Measurements from ENCODE around the gene ERCC2.

Gene ERCC2

DNA sequence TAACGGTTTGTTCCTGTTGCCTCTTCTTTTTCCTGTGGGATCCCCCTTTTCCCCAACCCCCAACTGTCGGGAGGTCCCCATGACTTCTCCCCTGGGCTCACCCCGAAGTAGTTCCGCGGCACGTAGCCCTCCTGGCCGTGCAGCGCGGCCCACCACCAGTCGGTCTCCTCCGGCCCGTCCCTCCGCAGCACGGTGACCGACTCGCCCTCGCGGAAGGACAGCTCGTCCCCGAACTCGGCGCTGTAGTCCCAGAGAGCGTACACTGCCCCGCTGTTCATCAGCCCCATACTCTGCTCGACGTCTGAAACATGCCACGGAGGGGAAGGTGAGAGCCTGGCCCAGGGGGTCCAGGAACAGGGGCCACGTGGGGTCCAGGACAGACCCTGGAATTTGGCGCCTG lies 12.1 kb upstream of the ERCC2 start:
- TF ChIP-seq POLR2A (IDR thresholded peaks at IDR 0.05; ENCODE audit: low read depth, low read length) = no peak
- DNase-seq (ENCODE audit: insufficient read length, low spot score) (no peak), FAIRE-seq (no peak)

DNA sequence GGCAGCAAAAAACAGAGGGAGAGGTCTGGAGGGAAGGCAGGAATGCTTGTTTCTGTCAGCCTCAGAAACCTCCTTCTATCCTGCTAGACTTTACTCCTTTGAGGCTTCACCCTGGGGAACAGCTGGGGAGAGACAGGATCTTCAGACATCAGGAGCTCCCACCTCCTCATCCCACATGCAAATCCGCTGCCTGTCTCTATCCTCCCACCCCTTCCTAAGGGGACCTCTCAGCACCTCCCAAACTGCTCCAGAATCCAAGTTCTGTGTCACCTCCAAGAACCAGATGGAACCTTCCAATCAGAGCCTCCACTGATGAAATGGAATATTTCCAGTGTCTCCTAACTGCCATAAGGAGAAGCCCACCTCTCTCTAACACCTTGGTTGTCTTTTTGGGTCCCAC lies 9.7 kb upstream of the ERCC2 start:
- FAIRE-seq = no peak

GRCh38 chr19:45376045-45376724 lies 5.8 kb upstream of the ERCC2 start:
- FAIRE-seq (peak; percentile 74), DNase-seq (ENCODE audit: insufficient read length, low spot score) (peak; percentile 57)
- no peak for TF ChIP-seq POLR2A (IDR thresholded peaks at IDR 0.05; ENCODE audit: low read depth, low read length)

More for the DNA sequence above, 9.7 kb upstream of the ERCC2 start:
- no peak for TF ChIP-seq POLR2A (IDR thresholded peaks at IDR 0.05; ENCODE audit: low read depth, low read length)
- no peak for DNase-seq (ENCODE audit: insufficient read length, low spot score)

GRCh38 chr19:45368737-45369340 lies 1.5 kb downstream of the ERCC2 start:
- TF ChIP-seq POLR2A (IDR thresholded peaks at IDR 0.05; ENCODE audit: low read depth, low read length) = no peak
- FAIRE-seq = no peak
- no peak for DNase-seq (ENCODE audit: insufficient read length, low spot score)

- TF ChIP-seq POLR2A (IDR thresholded peaks at IDR 0.05; ENCODE audit: low read depth, low read length) = no peak
- FAIRE-seq (no peak), DNase-seq (ENCODE audit: insufficient read length, low spot score) (no peak)
These were observed 2.2 kb downstream of the ERCC2 start for GRCh38 chr19:45368127-45368526.

DNA sequence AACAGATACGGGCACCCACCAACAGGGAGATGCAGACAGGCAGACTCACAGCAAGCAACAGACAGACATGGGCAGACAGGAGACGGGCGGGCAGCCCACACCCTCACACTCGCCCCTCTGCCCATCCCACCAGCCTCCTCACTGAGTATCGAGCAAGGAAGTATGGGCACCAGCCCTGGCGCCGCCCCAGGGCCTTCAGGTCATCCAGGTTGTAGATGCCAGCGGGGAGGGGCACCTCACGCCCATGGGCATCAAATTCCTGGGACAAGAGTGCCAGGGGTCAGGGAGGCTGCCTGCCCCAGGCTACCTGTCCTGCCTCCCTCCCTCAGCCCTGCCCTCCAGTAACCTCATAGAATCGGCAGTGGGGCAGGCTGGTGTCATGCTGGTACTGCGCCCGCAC lies 5.7 kb downstream of the ERCC2 start:
- FAIRE-seq (no peak), DNase-seq (ENCODE audit: insufficient read length, low spot score) (no peak)
- TF ChIP-seq POLR2A (IDR thresholded peaks at IDR 0.05; ENCODE audit: low read depth, low read length) = no peak

DNA sequence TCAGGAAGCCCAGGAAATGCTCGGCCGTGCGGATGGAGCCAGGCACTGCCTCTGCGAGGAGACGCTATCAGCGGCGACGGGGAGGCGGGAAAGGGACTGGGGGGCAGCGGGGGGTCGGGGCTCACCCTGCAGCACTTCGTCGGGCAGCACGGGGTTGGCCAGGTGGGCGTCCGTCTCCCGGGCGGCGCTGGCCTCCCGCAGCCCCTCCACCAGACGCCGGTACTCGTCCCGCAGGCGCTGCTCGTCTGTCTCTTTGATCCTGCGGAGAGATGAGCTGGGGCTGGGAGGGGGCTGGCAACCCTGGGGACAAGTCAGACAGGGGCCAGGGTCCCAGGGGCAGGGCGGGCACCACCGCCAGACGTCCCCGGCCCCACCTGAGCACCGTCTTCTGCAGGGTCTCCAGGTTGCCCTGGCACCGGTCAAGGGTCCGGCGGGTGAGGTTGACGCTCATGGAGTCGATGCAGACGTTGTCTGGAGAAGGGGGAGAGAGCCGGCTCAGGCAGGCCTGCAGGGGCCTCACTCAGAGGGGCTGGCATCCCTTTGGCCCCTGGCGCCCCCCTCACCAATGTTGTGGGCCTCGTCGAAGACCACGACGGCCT lies 6.4 kb downstream of the ERCC2 start:
- no peak for FAIRE-seq
- DNase-seq (ENCODE audit: insufficient read length, low spot score) = no peak
- no peak for TF ChIP-seq POLR2A (IDR thresholded peaks at IDR 0.05; ENCODE audit: low read depth, low read length)

- FAIRE-seq = no peak
- no peak for TF ChIP-seq POLR2A (IDR thresholded peaks at IDR 0.05; ENCODE audit: low read depth, low read length)
- no peak for DNase-seq (ENCODE audit: insufficient read length, low spot score)
These were observed 8.1 kb downstream of the ERCC2 start for GRCh38 chr19:45362291-45362690.

DNA sequence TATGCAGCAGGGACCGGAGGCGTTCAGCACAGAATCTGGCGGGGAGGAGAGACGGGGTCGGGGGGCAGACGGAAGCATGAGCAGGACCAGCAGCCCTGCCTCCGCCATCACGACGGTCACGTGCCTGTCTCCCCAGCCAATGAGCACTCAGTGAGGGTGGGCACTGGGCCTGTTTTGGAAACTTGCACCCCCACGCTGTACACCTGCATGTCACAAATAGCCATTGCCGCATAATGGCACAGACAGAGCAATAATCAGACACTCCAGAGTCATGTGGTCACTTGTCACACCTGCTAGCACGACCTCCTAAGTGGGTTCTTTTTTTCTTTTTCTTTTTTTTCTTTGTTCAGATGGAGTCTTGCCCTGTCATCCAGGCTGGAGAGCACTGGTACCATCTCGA lies 8.8 kb downstream of the ERCC2 start:
- FAIRE-seq (no peak), DNase-seq (ENCODE audit: insufficient read length, low spot score) (no peak)
- no peak for TF ChIP-seq POLR2A (IDR thresholded peaks at IDR 0.05; ENCODE audit: low read depth, low read length)

GRCh38 chr19:45358213-45358792 lies 12.1 kb downstream of the ERCC2 start:
- TF ChIP-seq POLR2A (IDR thresholded peaks at IDR 0.05; ENCODE audit: low read depth, low read length) = no peak
- DNase-seq (ENCODE audit: insufficient read length, low spot score) (no peak), FAIRE-seq (no peak)

GRCh38 chr19:45357445-45357783 lies 13.0 kb downstream of the ERCC2 start:
- TF ChIP-seq POLR2A (IDR thresholded peaks at IDR 0.05; ENCODE audit: low read depth, low read length) = no peak
- FAIRE-seq (no peak), DNase-seq (ENCODE audit: insufficient read length, low spot score) (no peak)

- DNase-seq (ENCODE audit: insufficient read length, low spot score) (no peak), FAIRE-seq (no peak)
- no peak for TF ChIP-seq POLR2A (IDR thresholded peaks at IDR 0.05; ENCODE audit: low read depth, low read length)
These were observed 13.5 kb downstream of the ERCC2 start for GRCh38 chr19:45356760-45357444.

DNA sequence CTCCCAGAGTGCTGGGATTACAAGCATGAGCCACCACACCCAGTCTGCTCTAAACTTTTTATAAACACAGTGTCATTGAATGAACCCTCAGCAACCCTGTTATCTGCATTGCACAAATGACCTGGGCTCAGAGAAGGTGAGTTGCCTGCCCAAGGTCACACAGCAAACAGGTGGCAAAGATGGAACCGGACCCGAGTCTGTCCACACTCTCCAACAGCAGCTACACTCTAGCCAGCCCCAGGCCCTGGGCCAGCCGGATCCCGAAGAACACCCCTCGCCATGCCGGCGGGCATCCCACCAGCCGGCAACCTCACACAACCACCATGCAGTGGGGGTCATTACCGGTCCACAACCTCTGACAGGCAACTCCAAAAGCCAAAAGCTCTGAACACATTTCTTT lies 14.5 kb downstream of the ERCC2 start:
- TF ChIP-seq POLR2A (IDR thresholded peaks at IDR 0.05; ENCODE audit: low read depth, low read length) = no peak
- DNase-seq (ENCODE audit: insufficient read length, low spot score) (no peak), FAIRE-seq (no peak)

DNA sequence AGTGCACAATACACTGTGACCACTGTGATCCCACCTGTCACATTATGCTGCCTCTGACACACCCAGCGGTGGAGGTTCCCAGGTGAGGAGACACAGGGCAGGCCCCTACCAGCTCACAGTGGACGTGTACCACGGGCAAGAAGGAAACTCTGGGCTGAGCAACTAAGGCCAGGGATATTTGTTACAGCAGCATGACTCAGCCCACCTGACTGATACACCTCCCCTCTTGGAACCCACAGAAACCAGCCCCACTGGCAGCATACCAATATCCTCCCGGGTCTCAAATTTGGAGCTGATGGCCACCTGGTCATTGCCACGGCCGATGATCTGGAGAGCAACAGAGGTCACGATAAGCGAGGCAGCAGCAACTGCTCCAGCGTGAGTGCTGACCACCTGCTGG lies 15.0 kb downstream of the ERCC2 start:
- DNase-seq (ENCODE audit: insufficient read length, low spot score) = no peak
- no peak for TF ChIP-seq POLR2A (IDR thresholded peaks at IDR 0.05; ENCODE audit: low read depth, low read length)
- no peak for FAIRE-seq

Measured in H54 (cell line).